Renal pelvis (tissue), 4 donors: ENCODE measurements around the gene CACNA1F. TPM values are rescaled to one million over a fixed set of nuclear protein-coding genes. Genes with fewer than 3 reads are reported as not detected.
A peak's percentile ranks its signal among the peaks of the same experiment; 100 is the strongest.

Experiments
- DNase-seq: peaks from one replicate; pipeline ENCODE4 v3.0.0-alpha.2; 2013
- polyA plus RNA-seq, 3 donors: library from polyadenylated mRNA; unstranded; fragments of 120-200 nt; gene quantifications; one replicate each; pipeline ENCODE4 v1.2.1, GENCODE V29; 2013; ENCODE audit not compliant: insufficient read length in 3 of 3

The CACNA1F gene
- polyA plus RNA-seq, 3 donors = 0.11 to 0.33 (median 0.22) TPM

DNA sequence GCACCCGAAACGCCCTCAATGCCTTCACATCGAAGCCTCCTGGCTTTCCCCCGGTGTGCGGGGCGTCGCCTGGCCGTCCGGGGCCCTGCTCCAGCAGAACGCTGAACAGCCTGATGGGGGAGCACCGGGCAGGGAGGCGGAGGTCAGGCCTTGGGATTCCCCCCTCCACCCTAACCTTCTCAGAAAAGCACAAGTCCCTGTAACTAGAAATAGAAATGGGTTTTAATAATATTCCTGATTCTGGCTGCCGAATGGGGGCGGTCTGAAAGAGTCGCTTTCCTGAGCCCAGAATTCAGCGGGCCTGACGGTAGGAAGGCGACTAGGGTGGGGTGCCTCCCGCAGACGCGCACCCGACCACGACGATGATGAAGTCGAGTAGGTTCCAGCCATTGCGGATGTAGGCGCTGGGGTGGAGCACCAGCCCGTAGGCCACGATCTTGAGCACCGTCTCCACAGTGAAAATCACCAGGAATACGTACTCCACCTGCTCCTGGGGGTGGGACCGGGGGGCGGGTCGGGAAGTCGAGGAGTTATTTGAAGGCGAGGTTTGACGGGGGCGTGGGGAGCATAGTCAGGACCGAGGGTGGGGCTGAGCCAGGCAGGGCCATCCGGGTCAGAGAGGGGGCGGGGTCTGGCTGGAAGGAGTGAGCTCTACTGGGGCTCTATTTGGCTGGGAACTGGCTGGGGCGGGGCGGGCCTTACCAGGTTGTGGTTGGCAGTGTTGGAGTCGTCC lies 2.5 kb downstream of the CACNA1F start:
- DNase-seq = no peak

DNA sequence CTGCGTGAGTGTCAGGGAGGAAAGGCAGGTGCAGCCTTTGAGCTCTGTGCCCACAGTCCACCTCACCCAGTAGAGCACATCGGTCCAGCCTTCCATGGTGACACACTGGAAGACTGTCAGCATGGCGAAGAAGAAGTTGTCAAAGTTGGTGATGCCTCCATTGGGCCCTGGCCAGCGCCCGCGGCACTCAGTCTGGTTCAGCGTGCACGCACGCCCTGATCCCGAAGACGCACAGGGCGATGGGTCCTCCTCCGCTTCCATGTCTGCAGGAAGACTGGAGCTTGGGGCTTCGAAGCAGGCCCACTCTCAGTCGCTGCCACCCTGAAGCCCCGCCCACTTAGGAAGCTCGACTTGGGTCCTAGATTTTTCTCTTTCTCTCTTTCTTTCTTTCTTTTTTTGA lies 5.0 kb downstream of the CACNA1F start:
- DNase-seq = no peak

DNA sequence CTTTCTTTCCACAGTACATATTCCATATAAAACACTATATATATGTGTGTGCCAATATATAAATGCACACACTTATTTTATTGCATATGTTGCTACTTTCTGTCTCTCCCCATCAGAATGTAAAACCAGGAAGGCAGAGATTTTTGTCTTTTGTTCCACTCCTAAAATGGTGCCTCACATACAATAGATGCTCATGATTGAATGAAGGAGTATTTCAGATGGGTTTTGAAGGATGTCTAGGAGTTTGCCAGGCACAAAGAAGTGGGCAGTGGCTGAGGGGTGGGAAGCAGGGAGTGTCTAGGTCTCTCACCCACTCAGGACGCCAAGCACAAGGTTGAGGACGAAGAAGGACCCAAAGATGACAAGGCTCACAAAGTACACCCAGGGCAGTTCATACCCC lies 5.4 kb downstream of the CACNA1F start:
- no peak for DNase-seq

DNA sequence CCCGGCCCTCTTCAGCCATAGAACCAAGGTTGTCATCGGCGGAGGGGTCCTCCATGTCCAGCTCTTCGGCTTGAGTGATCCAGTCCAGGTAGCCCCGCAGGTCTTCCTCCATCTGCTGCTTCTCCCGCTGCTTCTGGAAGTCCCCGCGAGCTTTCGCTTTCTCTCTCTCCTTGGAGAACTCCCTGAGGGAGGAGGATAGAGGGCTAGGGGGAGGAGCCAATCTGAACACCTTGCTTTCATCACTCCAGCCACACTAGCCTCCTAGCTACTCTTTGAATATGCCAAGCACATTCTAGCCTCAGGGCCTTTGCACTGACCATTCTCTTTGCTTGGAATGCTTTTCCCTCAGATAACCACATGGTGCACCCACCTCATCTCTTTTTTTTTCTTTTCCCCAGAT lies 6.2 kb downstream of the CACNA1F start:
- DNase-seq = no peak

DNA sequence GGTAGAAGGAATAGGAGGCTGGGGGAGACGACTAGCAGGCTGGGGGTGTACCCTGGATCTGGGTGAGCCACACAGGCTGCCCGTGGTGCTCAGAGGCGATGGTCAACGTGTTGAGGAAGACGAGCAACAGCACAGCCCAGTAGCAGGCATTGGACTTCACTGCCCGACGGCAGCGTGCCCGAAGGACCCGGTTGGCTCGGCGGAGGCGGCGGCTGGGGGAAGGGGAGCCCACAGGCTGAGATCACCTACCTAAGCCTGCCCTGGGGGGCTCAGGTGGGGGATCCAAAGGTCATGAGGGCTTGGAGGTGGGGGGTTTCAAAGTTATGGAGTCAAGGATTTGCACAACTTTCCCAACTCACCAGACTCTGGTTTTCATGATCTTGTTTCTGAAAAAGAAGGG lies 7.3 kb downstream of the CACNA1F start:
- DNase-seq = no peak

DNA sequence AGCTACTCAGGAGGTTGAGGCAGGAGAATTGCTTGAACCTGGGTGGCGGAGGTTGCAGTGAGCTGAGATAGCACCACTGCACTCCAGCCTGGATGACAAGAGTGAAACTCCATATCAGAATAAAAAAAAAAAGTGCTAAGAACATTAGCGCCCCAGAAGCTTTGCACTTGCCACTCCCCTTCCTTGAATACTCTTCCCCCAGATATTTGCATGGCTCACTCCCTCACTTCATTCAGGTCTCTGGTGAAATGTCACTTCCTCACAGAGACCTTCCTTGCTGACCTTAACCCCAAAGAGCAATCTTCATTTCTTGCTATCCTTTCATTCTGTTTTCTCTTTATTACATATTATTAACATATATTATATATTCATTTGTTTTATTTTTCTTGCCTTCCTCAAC lies 11.3 kb downstream of the CACNA1F start:
- no peak for DNase-seq

DNA sequence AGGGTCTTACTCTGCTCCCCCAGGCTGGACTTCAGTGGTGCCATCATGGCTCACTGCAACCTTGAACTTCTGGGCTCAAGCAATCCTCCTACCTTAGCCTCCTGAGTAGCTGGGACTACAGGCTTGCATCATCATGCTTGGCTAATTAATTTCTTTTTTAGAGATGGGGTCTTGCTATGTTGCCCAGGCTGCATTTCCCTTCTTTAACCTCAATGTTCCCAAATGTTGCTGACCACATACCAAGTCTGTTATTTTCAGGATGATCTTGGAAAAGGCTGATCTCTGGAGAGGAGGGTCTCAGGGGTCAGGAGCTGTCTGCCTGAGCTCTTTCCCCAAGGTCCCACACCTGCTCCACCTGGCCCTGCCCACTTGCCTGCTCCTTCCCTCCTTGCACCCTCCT lies 13.0 kb downstream of the CACNA1F start:
- DNase-seq = no peak

DNA sequence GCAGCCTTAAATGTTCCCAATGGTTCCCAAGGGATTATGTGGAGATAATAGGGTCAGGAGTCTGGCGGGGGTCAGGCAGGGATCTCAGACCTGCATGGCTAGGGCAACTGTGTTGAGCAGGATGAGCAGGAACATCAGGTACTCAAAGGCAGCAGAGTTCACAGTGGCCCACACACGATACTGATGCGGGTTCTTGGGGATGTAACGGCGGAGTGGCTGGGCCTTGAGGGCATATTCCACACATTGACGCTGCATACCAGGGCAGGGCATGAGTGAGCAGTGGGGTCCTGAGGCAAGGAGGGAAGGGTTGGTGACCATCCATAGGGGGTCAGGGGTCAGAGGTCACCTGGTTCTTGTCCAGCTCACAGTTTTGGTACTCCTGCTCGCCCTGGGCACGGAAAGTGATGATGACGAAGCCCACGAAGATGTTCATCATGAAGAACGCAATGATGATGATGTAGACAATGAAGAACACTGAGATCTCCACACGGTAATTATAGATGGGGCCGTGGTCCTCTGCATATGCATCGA lies 18.1 kb downstream of the CACNA1F start:
- DNase-seq = no peak

DNA sequence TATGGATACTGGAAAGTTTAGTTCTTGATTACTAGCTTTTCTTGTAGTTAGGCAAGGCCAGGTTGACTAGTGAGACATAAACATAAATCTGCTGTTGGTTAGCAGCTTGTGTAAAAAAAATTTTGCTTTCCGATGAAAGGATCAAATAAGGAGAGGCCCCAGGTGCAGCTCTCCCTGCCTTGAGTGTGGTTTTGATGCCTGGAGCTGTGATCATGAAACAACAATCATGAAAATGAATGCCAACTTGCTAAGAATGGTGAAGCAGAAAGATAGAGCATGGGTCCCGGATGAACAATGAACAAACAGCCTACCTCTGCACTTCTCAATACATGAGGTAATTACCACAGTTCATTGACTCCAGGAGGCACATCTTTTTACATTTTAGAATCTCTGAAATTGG lies 18.7 kb downstream of the CACNA1F start:
- DNase-seq = no peak

DNA sequence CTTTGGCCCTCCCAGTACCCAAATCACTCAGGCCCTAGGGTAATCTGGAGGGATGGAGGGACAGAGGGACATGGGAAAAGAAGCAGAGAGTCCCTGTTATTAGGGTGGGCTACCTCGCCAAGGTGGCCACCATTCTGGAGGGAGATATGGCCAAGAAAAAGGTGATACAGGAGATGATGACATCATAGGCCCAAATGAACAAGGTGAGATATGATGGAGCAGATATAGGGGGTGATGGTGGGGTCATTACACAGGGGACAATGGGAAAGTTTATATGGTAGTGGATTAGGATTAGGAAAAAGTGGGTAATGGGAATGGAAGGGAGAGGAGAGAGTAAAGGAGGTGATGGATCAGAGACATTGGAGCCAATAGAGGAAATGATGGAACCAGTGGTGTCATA lies 20.3 kb downstream of the CACNA1F start:
- DNase-seq = no peak

DNA sequence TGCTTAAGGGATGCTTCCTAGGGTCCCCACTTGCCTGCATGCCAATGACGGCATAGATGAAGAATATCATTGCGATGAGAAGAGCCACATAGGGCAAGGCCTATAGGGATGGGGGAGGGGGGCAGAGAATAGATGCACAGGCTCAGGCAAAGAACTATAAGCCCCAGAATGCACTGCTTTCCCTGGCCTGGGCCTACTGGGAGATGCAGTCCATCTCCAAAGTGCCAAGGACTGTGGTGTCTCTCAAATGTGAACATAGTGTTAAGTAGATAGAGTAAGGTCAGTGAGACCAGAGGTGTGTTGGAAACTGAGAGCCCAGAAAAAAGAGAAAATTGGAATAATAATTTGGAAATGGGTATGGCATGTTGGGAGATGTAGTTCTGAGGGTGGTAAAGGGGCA lies 20.9 kb downstream of the CACNA1F start:
- DNase-seq = no peak

DNA sequence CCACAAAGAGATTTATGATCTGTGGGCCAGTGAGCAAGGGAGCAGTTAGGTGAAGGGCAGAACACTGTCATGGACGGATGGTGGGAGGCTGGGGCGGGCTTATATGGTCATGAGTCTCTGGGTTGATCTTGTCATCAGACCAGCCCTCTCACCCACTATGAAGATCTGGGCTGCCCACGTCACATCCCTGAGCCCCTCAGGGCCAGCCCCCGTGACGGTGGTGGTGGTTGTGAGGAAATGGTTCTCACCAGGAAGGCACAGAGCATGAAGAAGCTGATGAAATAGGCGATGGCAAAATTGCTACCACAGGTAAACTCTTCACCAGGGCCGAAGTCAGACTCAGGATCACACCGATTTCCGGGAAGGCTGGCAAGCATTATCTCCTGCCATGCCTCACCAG lies 22.1 kb downstream of the CACNA1F start:
- DNase-seq = no peak

DNA sequence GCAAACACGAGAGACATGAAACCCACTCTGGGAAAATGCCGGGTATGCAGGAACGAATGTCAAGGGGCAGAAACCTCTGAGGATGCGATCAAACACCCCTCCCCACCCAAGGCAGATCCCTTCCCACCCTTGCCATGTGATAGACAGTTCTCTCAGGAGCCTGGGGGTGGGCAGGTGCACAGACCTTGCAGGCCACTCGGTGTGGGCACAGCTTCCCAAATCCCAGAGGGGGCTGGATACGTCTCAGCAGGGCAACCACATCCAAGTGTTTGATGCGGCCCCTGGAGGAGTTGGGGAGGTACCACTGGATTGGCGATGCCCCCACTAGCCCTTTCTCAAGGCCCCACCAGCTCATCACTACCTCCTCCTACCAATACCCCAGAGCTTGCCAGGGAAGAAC lies 22.7 kb downstream of the CACNA1F start:
- no peak for DNase-seq

DNA sequence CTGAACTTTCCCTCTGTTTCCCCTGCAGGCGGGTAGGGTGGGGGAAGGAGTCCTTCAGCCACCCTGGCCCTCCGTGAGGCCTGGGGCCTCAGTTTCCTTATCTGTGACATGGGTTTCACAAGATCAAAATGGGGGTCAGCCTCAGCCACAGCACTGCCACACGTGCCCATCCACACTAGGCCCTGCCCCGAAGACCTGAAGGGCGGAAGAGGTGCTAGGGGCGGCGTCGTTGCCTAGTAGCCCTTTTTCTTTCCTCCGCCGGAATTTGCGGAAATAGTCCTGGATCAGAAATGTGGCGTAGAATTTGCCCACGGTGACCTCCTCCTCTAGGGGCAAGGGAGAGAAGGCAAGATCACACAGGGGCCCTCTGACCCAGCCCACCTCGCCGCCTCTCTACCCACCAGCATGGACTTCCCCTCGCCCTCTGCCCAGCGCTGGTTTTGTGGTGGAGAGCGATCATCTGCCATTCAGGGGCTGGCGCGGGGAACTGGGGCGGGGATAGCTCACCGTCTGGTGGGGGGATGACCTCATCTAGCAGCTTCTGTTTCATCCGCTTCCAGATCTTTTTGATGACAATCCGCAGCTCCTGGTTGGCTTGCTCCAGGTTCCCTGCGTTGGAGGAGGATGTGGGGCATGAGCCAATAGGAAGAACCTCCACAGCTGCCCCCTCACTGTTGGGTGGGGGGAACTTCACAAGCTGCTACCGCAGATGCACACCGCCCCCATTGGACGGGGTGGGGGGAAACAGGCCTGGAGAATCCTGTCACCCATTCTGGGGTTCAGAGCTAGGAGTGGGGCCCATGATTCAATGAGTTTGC lies 23.5 kb downstream of the CACNA1F start:
- DNase-seq = no peak

DNA sequence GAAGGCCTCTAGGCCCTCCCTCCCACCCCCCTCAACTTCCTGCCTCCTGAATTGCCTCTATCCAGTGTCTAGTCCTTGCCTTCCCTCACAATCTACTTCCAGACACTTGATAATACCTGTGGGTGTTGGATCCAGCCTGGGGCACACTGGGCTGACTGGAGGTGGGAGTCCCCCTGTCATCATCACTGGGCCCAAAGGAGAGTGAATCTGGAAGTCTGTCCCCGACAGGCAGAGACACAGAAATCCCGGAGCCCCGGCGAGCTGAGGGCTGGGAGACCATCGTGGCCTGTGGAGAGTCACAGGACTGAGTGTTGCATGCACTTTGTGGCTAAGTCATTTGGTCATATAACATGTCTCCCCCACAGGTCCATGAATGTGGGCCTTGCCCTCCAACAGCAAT lies 24.7 kb downstream of the CACNA1F start:
- DNase-seq = no peak

DNA sequence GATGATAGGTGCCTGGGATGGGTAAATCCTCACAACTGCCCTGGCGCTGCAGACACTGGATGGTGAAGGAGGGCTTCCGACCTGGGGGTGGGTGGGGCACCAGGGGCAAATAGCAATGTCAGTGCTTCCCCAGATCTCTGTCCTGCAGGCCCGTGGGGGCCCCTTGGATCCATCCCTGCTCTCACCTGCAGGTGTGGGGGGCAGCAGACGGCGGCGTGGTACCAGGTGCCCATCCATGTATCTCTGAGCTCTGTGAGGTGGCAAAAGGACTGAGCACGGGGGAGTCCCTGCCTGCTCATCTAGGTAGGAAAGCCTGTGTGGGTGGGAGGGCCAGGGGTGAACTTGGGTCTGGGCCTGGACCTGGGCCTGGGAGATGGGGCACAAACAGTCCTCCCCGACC lies 26.6 kb downstream of the CACNA1F start:
- DNase-seq = no peak

DNA sequence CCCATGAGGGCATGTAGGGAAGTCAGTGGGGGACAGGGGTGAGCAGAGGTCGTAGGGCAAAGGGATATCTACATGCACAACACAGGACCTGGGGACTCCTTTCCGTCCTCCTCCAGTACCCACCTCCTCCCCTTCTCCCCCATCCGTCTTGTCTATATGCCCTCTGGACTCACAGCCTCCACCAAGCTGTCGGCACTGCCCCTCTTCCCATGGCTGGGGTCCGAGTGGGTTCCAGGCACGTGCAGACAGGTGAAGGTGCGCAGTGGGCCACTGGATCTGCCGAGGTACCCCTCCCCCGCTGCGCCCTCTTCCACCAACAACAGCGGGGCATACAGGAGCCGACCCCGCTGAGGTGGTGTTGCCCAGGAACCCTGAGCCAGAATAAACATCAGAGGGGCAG lies 27.7 kb downstream of the CACNA1F start:
- no peak for DNase-seq

DNA sequence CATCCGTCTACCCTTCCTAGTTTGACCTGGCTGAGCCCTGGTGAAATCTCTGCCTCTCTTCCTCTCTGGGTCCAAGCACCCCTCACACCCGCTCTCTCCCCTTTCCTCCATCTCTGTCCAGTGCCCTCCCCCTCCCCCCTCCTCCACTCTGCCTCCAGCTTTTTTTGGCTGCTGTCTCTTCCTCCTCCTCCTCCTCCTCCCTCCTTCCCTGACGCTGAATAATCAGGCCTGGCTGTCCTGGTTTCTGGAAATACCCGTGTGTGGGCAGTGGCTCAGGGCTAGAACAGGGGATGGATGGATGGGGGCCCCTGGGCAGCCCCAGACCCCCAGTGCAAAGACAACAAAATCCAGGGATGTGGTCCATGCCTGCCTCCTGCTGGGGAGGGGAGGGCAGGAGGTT lies 28.4 kb downstream of the CACNA1F start:
- no peak for DNase-seq

DNA sequence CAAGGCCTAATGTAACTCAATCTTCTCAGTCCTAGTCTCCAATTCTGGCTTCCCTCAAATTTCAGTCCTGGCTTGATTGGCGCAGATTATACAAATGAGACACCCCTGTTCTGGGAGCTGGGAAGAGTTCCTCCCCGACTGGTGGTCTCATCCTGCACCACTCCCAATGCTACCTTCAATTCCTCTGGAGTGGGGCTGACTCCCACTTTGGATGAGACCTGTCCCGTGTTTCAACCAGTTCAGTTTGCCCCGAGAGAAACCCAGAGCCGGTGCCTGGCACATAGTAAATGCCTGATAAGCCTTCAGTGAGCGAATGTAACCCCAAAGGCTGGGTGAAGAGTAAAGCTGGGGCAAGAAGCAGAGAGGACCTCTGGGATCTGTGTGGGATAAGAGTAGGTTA lies 29.1 kb downstream of the CACNA1F start:
- no peak for DNase-seq

DNA sequence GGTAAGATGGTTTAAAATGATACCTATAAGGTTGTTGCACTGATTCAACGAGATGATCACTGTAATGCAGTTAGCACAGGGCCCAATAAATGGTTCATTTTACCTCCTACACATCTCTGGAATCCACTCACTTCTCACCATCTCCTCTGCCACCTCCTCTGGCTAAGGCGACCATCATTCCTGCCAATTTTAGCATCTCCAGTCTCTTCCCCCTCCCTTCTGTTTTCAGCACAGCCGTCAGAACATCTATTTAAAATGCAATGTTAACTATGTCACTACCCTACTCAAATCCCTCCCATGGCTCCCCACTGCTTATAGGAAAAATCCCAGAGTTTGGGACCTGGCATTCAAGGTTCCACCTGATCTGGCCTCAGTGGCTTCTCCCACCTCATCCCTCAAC lies 29.6 kb downstream of the CACNA1F start:
- no peak for DNase-seq

DNA sequence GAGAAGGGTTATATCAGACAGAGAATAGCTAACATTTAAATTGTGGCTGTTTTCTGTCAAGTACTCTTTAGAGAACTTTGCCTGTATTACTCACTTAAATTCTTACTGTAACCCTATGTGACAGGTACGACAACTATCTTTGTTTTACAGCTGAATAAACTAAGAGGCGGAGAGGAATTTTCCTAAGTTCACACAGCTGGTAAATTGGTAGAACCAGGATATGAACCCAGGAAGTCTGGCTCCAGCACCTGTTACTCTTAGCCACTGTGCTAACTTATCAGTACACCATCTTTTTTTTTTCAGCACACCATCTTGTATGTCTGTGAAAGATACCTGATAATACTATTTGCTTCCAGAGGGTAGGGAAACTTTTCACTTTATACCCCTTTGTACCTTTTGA lies 31.1 kb downstream of the CACNA1F start:
- no peak for DNase-seq

DNA sequence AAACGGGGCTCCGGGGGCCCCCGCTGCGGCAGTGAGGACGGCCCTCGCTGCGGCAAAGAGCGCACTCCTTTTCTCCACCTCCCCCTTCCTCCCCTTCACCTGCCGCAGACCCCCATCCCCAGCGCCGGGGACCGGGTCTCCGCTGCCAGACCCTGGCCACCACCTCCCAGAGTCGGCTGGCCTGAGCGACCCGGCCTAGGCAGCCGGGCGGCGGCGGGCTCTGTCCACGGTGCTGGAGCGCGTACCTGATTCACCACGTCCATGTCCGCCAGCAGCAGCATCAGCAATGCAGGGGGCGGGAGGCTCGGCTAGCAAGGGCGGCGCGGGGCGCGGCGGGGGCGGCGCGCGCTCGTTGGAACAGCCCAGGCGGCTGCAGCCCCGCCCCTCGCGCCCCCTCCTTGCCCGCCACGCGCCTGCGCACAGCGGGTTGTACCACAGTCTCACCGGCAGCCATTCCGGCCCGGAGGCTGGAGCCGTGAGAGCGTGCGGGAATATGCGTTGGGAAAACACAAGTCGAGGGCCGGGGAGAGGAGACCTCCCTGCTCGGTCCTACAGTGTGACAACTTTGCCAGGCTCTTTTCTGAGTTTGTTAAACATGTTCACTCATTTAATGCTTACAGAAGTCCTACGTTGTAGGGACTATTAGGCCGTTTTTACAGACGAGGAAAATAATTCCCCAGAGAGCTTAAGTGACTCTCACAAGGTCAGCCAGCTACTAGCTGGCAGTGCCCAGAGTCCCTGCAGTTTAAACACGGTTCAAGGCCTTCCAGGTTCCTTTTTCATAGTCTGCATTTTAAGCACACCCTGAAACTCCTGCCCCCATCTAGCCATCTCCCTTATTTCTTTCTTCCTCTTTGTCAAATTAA lies 33.0 kb downstream of the CACNA1F start, which contains the start of gene SYP:
TSS of gene SYP (minus strand) at position 288 of the 866 bp plus-strand sequence. CDS start at position 281, 7 bp downstream.
- DNase-seq = peak; percentile 79

DNA sequence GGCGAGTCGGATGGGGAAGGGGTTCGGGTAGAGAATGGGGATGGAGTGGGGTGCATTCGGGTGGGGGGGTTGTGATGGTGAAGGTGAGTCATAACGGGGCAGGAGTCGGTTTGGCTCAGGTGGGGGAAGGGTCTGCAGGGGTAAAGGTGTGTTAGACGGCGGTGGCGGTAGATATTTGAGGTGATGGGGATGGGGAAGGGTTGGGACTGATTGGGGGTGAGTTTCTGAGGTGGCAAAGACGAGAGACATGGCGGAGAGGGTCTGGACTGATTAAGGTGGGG lies 33.9 kb downstream of the CACNA1F start:
- DNase-seq = no peak
